Superior temporal gyrus (tissue), 1 donor: ENCODE data around the gene MAP3K10.
A peak's percentile ranks its signal among the peaks of the same experiment; 100 is the strongest.
"Not testable (repeated sequence)": the region's sequence is repeated elsewhere in the genome, so short reads cannot be mapped to it uniquely, and the experiment has no call there.

Experiments used
- DNase-seq: peaks from one replicate; pipeline ENCODE4 v3.0.0-alpha.2; 2016; ENCODE audit errors: extremely low spot score

The MAP3K10 gene

DNA sequence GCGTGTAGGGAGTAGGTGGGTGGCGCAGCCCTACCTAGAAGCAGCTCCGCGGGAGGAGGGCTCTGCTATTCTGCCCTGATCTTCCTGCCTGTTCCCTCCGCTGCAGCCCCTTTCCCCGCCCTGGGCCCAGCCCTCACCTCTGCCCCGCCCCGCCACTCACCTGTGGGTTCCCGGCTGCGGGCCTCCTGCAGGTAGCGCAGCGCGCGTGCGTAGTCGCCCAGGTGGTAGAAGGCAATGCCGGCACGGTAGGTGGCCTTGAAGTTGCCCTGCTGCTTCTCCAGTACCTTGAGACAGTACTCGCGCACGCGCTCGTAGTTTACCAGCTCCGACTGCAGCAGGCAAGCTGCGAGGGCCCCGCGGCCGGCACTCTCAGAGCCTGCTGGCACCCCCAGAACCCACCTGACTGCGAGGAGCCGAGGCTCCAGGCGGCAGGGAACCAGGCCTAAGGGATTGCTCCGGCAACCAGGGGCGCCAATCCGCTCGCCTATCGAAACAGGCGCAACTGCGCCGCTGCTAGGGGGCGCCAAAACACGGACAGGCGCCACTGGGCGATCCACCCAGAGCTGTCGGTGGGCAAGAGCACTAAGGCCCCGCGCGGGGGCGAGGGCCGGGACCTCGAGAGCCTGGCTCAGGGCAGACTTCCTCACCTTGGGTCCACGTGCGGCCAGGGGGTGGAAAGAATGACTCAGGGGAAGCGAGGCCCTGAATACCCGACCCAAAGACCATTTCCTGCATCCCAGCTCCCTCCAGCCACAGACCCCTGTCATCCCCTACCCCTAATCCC, 26.0 kb downstream of the MAP3K10 start:
- no peak for DNase-seq

DNA sequence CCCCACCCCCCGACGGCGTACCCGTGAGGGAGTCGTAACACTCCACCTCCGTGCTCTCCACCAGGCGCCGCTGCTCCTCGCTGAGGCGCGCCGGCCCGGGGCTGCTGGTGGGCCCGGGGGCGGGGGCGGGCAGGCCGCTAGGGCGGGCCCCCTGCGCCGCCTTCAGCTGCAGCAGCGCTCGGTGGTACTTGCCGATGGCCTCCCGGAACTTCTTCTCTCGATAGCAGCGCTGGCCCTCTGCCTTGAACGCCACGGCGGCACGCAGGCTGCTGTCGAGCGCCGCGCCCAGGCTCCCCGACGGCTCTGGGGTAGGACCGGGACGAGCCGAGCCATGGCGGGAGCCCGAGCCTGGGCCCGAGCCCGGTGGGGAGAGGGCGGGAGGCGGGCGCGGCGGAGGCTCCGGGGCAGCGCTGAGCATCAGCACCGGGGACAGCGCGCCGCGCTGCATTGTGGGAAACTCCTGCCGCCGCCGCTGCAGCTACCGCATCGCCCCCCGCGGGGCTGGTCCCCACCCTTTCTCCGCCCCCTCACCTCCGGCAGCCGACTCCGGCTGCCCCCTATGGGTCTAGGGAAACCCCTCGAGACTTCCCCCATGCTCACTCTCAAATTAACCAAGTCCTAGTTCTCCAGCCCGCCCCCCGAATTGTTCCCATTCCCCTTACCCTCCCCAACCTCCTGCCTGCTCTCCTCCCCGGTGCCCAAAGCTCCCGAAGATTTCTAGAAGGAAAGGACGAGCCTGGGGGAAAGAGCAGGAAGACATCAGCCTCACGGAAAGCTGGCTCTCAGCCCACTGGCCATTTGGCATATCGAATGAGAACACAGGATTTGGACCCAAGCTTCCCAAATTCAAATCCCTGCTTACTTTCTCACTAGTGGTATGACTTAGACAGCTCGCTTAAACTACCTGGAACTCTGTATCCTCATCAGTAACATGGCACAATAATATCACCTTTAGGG, 27.0 kb downstream of the MAP3K10 start, which contains the start of gene TTC9B:
TSS of gene TTC9B (minus strand) at position 451 of the 957 bp plus-strand sequence. CDS start at position 448, 3 bp downstream.
- peak; percentile 37 for DNase-seq

DNA sequence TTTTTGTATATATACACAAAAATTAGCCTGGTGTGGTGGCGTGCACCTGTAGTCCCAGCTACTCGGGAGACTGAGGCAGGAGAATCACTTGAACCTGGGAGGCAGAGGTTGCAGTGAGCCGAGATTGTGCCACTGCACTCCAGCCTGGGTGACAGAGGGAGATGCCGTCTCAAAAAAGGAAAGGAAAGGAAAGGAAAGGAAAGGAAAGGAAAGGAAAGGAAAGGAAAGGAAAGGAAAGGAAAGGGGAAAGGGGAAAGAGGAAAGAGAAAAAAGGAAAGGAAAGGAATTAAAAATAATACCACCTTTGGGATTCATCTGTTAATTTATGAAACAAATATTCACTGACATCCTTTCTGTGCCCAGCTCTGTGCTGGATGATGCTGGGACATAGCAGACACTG, 27.8 kb downstream of the MAP3K10 start:
- DNase-seq: not testable (repeated sequence)

DNA sequence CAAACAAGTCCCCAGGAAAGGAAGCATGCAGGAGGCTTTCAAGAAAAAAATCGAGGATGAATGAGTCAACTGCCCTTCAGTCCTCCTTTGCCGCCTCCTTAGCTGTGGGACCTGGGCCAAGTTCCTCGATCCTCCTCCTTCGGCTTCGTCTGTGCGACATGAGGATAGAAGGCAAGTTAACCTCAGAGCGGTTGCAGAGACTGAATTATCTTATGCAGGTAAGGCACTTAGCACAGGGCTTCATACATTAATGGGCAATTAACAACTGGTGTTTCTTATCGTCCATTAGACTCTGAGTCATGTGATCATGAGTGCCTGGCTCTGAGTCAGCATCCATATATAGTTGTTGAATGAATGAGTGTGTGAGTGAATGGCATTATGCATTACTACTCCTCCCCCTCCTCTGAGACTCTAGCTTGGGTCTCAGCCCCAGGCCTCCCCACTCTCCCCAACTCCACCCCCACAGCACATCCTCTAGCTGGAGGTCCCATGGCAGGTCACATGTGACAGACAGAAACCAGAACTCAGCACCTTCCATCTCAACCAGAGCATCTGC, 28.6 kb downstream of the MAP3K10 start:
- DNase-seq: peak; percentile 48

DNA sequence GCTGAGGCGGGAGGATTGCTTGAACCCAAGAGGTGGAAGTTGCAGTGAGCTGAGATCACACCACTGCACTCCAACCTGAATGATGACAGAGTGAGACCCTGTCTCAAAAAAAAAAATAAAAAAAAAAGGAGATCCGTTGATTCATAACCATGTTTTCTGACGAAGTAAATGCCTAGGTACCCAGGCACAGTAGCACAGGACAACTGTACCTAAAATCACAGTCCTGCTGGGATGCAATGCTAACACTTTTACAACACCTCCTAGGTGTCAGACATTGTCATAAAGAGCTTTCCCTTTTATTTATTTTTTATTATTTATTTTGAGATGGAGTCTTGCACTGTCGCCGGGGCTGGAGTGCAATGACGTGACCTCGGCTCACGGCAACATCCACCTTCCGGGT, 29.4 kb downstream of the MAP3K10 start:
- no peak for DNase-seq

DNA sequence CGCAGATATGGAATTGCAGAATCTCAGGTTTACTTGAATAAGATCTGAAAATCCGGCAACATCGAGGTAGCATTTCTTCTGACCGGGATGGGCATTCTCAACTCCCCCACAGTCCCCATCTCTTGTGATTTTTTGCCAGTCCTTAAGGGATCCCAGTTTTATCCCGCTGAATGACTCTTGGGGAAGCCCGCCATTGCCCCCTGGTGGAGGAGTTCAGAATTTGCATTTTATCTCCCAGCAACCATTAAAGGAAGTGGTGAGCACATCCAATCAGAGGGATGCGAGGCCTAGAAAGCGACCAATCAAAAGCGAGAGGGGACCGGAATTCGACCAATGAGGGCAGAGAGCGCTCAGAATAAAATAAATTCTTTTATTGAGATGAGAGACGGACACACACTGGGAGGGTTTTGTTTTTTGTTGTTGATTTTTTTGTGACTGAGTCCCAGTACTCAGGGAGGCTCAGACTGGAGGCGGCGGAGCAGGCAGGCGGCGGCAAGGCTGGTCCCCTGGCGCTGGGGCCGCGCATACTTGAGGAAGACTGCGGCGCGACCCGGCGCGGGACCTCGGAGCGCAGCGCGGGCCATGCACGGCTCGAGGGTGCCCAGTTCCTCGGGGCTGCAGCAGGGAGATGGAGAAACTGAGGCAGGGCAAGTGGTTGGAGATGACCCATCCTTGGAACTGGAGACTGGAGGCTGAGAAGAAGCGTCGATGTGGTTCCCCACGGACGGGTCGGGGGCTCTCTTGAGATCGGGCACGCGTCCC, 30.8 kb downstream of the MAP3K10 start:
- DNase-seq: peak; percentile 97

DNA sequence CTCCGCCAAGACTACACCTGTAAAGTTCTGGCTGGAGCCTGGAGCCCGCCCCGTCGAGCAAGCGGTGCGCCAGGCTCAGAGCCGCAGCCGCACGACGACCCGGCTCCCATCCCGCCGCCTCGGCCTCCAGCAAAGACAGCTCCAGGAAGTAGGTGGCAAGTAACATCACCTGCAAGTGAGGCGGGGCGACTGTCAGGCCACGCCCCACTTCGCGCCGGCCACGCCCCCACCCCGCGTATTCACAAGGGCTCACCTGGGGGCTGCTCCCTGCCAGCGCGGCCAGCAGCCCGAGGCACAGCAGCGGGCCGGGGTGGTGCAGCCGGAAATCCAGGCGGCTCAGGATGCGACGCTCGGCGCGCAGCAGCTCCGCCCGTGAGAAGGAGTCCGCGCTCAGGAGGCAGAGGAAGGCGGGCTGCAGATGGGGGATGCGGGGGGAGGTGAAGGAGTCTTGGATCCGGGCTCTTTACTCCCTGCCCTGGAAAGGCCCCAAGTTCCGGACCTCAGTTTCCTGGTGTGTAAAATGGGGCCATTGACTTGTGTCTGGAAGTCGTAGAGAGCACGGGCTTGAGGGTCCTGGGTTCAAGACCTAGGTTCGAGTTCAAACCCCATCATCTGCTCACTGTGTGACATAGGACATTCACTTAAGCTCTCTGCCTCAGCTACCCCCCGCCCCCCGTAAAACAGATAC, 32.1 kb downstream of the MAP3K10 start:
- DNase-seq: no peak

DNA sequence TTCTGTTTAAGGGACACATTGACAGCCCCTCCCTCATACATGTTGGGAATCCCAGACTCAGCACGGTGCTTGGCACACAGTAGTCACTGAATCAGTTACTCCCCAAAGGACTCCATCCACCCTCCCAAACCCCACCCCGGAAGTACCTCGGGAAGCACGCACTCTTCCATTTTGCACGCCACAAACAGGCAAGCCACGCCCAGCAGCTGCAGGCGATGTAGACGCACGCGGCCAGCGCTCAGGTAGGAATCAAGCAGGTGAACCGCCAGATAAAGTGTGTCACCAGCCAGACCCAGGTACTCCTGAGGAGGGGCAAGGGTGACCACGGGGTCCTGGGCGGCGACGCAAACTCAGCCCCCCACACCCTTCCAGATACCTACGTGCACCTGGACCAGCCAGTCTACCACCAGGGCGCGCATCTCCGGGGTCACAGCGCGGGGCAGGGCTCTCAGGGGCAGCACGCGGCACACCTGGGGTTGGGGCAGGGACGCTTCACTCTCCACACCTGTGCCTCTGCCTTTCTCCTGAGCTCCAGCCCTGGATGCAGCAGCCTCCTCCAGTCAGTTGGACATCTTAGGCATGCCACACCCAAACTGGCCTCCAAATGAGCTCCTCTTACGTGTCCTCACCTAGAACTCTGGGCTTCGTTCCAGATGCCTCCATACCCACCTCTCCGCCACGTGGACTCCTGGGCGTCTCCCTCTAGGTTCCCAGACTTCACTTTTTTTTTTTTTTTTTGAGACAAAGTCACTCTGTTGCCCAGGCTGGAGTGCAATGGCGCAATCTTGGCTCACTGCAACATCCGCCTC, 33.3 kb downstream of the MAP3K10 start:
- DNase-seq: no peak

DNA sequence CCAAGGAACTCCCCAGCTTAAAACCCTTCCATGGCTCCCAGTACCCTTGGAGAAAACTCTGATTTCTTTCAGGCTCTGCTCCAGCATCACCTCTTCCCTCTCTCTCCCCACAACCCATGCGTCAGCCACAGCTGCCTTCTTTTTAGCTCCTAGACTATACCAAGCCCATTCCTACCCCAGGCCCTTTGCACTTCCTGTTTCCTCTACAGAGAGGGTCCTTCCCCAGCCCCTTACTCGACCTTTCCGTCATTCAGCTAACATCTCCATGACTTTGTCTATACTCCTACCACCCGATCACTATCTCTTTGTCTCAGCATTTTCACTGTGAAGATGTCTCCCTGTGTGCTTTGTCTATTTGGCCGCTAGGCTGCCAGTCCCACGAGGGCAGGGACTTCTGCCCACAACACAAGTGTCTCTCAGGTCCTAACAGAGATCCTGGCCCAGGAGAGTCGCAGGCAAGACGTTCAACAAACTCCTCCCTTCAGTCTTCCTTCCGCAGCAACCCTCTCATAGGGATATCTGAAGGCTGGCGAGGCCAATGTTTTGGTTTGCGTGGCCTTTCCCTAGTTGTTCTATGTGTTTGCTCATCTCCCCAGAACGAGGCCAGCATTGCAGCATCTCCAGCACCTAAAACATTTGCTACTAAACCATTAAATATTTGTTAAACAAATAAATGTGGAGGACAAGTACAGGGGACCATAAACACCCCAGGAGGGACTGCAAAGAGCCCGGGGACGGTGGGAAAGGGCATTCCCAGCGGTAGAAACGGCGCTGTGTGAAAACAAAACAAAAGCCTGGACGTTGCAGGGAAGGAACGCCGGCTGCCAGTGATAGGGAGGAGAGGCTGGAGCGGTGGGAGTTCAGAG, 34.4 kb downstream of the MAP3K10 start:
- no peak for DNase-seq

DNA sequence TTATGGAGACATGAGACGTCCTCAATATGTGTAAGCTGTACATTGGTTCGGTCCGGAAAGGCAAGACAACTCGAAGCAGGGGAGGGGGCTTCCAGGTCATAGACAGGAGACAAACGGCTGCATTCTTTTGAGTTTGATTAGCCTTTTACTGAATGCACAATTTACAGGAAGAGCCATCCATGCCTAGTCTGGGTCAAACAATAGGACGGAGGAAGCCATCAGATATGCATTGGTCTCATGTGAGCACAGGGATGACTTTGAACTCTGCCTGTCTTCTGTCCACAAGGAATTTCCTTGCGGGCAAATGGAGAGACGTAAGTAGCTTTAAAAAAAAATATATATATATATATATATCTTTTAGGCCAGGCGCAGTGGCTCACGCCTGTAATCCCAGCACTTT, 37.1 kb downstream of the MAP3K10 start:
- no peak for DNase-seq

DNA sequence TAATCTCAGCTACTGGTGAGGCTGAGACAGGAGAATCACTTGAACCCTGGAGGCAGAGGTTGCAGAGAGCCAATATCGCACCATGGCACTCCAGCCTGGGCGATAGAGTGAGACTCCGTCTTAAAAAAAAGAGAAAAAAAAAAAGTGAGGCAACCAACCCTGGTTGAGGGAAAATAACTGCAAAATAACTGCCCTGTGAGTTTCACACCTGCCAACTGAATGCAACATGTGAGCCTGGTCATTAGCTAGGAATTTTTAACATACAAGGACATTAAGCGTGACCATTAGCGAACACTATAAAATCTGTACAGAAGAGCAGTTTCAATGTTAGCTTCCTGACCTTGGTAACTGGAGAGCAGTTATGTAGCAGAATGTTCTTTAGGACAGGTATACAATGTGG, 37.6 kb downstream of the MAP3K10 start:
- DNase-seq: no peak

DNA sequence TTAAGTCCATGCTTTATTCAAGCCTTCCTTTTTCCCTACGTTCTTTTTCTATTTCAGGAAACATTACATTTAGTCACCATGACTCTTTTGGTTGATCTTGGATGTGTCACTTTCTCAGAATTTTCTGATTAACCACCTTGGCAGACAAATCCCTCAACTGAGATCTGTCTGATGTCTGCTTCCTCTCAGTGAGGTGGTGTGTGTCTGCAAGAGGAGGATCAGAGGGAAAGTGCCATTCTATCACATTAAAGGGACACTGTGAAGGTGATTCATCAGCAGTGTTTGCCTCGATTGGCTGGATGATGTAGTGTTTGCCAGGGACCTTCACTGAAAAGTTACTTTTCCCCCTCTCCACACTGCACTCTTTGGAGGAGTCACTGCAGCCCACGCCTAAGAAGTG, 38.3 kb downstream of the MAP3K10 start:
- DNase-seq: no peak

DNA sequence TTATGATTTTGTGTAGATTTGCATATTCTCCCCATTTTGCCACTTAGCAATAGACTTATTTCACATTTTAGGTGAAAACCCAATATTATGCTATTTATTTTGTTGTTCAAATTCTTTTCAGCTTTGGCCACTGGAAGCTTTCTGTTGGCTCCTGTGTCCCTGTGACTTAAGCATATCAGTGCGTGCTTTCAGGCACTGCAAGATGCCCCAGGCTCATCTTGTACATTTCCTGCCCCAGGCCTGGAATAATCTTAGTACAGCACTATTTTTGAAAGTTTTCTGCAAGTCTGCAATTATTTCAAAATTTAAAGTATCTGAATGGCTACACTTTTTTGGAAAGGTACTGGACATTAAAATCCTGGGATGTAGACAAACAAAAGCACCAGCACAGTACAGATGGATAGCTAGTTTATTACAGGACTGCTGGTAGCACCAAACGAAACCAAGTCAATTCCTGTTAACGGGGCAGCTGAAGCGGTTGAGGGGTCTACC, 38.7 kb downstream of the MAP3K10 start:
- DNase-seq: no peak

DNA sequence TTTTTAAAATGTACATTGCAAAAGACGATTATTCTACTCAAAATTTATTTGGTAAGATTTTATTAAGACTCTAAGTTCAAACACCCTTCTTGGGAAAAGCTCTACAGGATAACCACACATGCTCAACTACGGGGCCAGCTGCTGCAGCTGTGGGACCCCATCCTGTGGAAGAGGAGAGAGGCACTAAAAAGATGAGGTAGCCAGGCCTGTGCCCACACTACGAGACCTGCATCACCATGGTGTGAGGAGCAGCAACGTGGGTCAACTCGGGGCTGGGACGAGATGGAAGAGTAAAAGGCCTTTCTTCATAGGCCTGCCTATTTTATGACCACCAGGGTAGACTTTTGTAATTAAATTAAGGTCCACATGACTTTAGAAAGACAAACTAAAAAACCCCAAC, 39.8 kb downstream of the MAP3K10 start:
- DNase-seq: no peak

DNA sequence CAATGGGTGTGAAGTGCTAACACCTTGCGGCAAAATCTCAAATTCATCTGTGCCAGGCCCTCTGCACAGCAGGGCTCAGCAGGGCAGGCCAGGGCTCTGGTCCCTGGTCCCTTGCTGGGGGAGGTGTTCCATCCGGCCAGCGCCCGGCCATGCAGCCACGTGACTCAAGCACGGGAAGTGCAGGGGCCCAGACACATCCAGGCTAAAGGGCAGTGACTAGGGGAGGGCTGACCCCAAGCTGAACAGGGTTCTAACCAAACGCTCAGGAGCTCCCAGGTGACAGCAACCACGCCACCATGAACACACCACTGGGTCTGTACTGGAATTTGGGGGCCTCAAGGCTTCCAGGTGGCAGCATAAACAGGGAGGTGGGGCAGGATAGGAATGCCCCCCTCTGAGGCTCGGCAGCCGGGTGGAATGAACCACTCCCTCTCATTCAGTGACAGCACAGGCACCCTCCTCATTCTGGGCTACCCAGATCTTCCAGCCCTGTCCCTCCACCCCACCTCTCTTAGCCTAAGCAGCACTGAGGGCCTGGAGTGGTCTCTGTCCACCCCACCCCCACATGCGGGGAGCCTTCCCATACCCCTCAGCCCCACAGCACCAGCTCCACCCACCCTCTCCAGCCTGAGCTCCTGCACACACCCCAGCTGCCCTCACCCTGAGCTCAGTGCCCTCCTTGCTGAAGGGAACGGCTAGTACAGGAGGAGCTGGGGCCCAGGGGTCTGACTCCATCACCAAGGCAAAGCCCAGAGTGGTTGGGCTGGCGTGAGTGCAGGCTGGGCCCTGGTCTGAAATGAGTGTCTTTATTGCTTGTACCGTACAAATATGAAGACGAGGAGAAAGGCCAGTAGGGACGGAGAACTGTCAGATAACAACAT, 40.6 kb downstream of the MAP3K10 start:
- DNase-seq: no peak

DNA sequence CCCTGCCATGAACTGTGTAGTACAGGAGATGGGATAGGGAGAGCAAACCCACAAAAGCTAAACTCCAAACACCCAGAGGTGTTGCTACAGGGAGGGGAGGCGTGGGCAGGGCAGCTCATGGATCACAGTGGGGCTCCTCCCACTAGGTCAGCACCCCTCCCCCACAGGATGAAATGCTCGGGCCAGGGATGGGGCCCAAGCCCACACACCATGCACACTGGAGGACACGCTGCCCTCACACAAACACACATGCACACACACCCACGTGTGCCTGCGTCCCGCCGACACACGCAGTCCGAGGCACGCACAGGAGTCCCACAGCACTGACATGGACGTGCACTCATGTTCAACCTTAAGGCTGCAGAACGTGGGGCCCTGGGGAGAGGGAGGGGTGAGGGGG, 41.3 kb downstream of the MAP3K10 start:
- no peak for DNase-seq

DNA sequence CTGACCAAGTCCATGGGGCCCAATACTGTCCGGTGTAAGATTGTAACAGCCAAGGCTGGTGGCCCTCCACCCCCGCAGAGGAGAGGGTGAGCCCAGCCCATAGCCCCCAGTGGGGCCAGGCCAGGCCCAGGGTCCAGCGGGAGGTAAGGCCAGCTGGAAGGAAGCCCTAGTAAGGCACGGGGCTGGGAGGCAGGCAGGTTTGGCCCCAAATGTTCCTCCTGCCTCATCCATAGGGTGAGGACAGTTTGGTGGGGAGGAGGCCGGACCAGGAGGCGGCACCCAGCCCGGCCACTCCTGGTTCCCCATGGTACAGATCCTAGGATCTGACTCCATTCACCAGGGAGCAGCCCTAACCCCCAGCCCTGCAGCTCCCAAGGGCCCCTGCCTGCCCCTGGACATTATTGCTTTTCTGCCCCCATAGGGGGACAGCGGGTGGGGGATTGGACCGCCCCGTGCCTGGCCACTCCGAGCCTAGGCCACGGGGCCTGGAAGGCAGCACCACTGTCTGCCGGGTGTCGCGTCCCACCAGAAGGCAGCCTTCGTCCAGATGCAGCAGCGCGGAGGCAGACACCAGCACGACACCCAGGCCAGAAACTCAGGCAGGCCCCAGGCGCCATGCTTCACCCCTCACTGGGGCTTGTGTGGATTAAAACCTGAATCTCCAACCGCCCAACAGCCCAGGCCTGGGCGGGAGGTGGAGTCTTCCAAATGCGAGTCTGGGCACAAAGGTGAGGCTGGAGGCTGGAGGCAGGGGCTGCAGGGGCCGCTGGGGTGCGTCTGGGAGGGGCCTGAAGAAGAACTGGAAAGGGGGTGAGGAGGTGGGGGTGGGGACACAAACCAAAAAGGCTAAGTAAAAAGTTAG, 42.0 kb downstream of the MAP3K10 start:
- DNase-seq: no peak
